ENCODE data around the gene DAND5. TPM values are rescaled to one million over a fixed set of nuclear protein-coding genes. Genes with fewer than 3 reads are reported as not detected.

The DAND5 gene
- total and polyA plus RNA-seq, 9 of the 15 experiments (the other 6 are each of a cell fraction or from before 2014, with no cell fraction given), result 0.22 to 0.83 (median 0.60) TPM

DNA sequence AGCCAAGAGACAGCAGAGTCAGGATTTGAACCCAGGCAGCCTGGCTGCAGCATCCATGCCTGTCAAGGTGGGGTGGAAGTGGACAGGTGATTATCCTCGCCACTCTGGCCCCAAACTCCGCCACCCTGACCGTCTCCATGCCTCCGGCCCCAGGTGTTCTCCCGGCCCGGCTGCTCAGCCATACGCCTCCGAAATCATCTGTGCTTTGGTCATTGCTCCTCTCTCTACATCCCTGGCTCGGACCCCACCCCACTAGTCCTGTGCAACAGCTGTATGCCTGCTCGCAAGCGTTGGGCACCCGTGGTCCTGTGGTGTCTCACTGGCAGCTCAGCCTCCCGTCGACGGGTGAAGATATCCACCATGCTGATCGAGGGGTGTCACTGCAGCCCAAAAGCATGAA lies 3.9 kb downstream of the DAND5 start:
- H3K9me1 ChIP-seq (ENCODE audit: control insufficient read depth, insufficient read depth, low read length), result peaks cover 5% of the 10 kb centered on the region
- FAIRE-seq, result no peak
- CTCF ChIA-PET (ENCODE audit: low intra/inter-chr PET ratio), result no interaction called here
- H2AFZ ChIP-seq (ENCODE audit: low read depth, low read length), result no peak overlapping the region
- no peaks in the 10 kb centered on the region for H3K27me3 ChIP-seq (ENCODE audit: control insufficient read depth in 2 of 2, insufficient read depth in 2 of 2, low read length in 2 of 2)
- H3K4me2 ChIP-seq (ENCODE audit: insufficient read depth, low read length), result no peak overlapping the region
- peaks cover 14 to 47% of the 10 kb centered on the region in 2 experiments; a peak in 4 of 5 replicates for H3K4me1 ChIP-seq (replicated peaks in 1 of 2; ENCODE audit: control insufficient read depth in 2 of 2, insufficient read depth in 2 of 2, low read length in 2 of 2)
- POLR2A ChIA-PET, result interaction anchor here (0.6 kb wide), 2 partner anchors 13 to 88 kb away, joined by 3 to 4 read pairs; no protein-coding TSS in a partner anchor
- in situ Hi-C loops (cut with MboI) (loop anchor here (10.0 kb wide), 1 partner anchor 452 kb away; no protein-coding TSS in a partner anchor), intact Hi-C loops (cut with micrococcal nuclease) (no loop called here)
- H3K9me3 ChIP-seq (replicated peaks; ENCODE audit: control insufficient read depth, insufficient read depth, low read depth, low read length), result no peaks in the 10 kb centered on the region
- H3K36me3 ChIP-seq (ENCODE audit: control insufficient read depth, insufficient read depth, low read length), result no peaks in the 10 kb centered on the region
- H3K27ac ChIP-seq (ENCODE audit: extremely low read depth, low read depth, low read length), result no peak overlapping the region
- DNase-seq (ENCODE audit: extremely low read depth in 1 of 4, low spot score in 3 of 4), result peak in 1 of 4 experiments; percentile 2
- BruUV-seq (replicated peaks), result no TSS peak
- no peak overlapping the region for H3K4me3 ChIP-seq
- 75% methylated on average over 16 of the region's 16 CpGs for WGBS (ENCODE audit: insufficient coverage, low coverage, missing lambda C conversion rate)
- no peak for ATAC-seq
- no peaks in the 10 kb centered on the region for H4K20me1 ChIP-seq (replicated peaks; ENCODE audit: control insufficient read depth, insufficient read depth, low read length)
- H3K79me2 ChIP-seq (ENCODE audit: control insufficient read depth, insufficient read depth, low read length), result no peaks in the 10 kb centered on the region
- TF ChIP-seq ZNF146 (CRISPR knock-in tag; IDR thresholded peaks at IDR 0.05; ENCODE audit: unreplicated experiment), result no peak
- no peak for TF ChIP-seq PHB2 (IDR thresholded peaks at IDR 0.05; ENCODE audit: low read depth)
- no peak for TF ChIP-seq ZFP30 (CRISPR knock-in tag; IDR thresholded peaks at IDR 0.05; ENCODE audit: borderline replicate concordance)
- no peak for TF ChIP-seq GATAD2A (IDR thresholded peaks at IDR 0.05)
- TF ChIP-seq, protein P1, sequence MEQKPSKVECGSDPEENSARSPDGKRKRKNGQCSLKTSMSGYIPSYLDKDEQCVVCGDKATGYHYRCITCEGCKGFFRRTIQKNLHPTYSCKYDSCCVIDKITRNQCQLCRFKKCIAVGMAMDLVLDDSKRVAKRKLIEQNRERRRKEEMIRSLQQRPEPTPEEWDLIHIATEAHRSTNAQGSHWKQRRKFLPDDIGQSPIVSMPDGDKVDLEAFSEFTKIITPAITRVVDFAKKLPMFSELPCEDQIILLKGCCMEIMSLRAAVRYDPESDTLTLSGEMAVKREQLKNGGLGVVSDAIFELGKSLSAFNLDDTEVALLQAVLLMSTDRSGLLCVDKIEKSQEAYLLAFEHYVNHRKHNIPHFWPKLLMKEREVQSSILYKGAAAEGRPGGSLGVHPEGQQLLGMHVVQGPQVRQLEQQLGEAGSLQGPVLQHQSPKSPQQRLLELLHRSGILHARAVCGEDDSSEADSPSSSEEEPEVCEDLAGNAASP (IDR thresholded peaks at IDR 0.05), result no peak
- TF ChIP-seq IRF2 (CRISPR knock-in tag; IDR thresholded peaks at IDR 0.05), result no peak
- TF ChIP-seq RFX1 (IDR thresholded peaks at IDR 0.05), result no peak
- TF ChIP-seq MXI1 (IDR thresholded peaks at IDR 0.05; ENCODE audit: low read depth, low read length), result no peak
- no peak for TF ChIP-seq ZNF239 (CRISPR knock-in tag; IDR thresholded peaks at IDR 0.05)
- no peak for TF ChIP-seq MAZ (CRISPR knock-in tag; conservative IDR thresholded peaks at IDR 0.05 in 1 of 2, IDR thresholded peaks at IDR 0.05 in 1 of 2)
- no peak for TF ChIP-seq ZNF212 (CRISPR knock-in tag; IDR thresholded peaks at IDR 0.05)
- TF ChIP-seq FOXK1 (CRISPR knock-in tag; IDR thresholded peaks at IDR 0.05; ENCODE audit: borderline replicate concordance), result no peak
- H3K9ac ChIP-seq (ENCODE audit: insufficient read depth in 1 of 2, low read depth in 2 of 2, low read length in 2 of 2), result no peak overlapping the region

All from K562 (cell line).